GM12873 (cell line): Measurements from ENCODE around the gene OGFR.

Experiments
- TF ChIP-seq, protein P1 (sequence below): IDR thresholded peaks from 2 replicates; pipeline ENCODE4 v1.5.1; 2012; ENCODE audit warnings: low read depth, mild to moderate bottlenecking, moderate library complexity, low read length, control low read depth; ENCODE audit not compliant: insufficient read depth; ENCODE audit errors: missing control alignments

Gene OGFR, protein sequence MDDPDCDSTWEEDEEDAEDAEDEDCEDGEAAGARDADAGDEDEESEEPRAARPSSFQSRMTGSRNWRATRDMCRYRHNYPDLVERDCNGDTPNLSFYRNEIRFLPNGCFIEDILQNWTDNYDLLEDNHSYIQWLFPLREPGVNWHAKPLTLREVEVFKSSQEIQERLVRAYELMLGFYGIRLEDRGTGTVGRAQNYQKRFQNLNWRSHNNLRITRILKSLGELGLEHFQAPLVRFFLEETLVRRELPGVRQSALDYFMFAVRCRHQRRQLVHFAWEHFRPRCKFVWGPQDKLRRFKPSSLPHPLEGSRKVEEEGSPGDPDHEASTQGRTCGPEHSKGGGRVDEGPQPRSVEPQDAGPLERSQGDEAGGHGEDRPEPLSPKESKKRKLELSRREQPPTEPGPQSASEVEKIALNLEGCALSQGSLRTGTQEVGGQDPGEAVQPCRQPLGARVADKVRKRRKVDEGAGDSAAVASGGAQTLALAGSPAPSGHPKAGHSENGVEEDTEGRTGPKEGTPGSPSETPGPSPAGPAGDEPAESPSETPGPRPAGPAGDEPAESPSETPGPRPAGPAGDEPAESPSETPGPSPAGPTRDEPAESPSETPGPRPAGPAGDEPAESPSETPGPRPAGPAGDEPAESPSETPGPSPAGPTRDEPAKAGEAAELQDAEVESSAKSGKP

DNA sequence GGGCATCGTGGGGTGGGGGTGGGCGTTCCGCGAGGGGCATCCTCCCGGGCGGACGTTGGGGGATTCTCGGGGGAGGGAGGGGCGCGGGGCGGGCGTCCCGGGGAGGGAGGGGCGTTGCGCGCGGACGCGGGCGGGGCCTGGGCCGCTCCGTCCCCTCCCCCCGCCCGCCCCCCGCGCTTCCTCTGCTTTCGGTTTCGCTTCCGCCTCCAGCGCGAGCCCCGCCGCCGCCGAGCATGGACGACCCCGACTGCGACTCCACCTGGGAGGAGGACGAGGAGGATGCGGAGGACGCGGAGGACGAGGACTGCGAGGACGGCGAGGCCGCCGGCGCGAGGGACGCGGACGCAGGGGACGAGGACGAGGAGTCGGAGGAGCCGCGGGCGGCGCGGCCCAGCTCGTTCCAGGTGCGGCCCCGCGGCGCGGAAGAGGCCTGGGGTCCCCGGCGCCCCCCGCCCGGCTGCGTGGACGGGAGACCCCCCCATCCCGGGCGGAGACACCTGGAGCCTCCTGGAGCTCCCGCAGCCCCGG is at the start of gene OGFR:
TSS of gene OGFR (plus strand) at position 209 of the 528 bp plus-strand sequence. CDS start at position 234, 25 bp downstream.
- TF ChIP-seq, protein P1, sequence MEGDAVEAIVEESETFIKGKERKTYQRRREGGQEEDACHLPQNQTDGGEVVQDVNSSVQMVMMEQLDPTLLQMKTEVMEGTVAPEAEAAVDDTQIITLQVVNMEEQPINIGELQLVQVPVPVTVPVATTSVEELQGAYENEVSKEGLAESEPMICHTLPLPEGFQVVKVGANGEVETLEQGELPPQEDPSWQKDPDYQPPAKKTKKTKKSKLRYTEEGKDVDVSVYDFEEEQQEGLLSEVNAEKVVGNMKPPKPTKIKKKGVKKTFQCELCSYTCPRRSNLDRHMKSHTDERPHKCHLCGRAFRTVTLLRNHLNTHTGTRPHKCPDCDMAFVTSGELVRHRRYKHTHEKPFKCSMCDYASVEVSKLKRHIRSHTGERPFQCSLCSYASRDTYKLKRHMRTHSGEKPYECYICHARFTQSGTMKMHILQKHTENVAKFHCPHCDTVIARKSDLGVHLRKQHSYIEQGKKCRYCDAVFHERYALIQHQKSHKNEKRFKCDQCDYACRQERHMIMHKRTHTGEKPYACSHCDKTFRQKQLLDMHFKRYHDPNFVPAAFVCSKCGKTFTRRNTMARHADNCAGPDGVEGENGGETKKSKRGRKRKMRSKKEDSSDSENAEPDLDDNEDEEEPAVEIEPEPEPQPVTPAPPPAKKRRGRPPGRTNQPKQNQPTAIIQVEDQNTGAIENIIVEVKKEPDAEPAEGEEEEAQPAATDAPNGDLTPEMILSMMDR: no peak

DNA sequence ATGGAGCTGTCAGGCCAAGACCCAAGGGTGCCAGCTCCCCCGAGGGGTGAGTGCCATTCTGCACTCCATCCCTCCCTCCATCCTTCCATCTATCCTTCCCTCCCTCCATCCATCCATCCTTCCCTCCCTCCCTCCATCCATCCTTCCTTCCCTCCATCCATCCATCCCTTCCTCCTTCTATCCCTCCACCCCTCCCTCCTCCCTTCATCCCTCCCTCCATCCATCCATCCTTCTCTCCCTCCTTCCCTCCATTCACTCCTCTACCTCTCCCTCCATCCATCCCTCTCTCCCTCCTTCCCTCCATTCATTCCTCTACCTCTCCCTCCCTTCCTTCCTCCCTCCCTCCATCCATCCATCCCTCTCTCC is 49.7 kb upstream of the OGFR start:
- TF ChIP-seq, protein P1: no peak

DNA sequence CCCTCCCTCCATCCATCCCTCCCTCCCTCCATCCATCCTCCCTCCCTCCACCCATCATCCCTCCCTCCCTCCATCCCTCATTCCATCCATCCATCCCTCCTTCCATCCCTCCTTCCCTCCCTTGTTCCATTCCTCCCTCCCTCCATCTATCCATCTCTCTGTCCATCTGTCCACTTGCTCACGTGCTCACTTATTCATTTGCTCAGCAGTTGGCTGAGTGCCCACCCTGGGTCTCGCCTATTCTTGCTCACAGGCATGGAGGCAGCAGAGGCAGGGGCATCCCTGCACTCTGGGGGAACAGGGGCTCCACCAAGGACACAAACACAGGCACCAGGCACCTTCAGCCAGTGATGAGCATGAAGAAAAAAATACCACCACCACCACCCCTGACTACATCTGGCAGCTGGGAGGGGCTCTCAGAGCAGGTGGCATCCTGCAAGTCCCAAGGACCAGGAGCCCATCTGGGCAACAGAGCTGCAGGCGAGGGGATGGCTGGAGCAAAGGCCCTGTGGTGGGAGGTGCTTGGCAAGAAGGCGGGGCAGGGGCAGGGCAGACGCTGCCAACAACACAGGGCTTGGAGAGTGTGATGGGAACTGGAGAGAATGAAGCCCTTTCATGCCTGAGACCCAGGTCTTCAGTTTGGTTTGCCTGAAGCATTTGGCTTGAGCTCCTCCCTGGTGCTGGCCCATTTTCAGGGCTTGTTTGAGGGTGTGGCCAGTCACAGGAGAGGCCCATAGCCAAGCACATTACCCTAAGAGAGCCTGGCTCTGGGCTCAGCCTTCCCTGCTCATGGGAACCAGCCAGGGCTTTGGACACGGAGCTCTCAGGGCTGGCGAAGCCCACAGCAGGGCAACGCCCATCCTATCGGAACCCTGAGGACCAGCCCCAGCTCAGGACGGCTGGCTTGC is 48.6 kb upstream of the OGFR start:
- TF ChIP-seq, protein P1: no peak

DNA sequence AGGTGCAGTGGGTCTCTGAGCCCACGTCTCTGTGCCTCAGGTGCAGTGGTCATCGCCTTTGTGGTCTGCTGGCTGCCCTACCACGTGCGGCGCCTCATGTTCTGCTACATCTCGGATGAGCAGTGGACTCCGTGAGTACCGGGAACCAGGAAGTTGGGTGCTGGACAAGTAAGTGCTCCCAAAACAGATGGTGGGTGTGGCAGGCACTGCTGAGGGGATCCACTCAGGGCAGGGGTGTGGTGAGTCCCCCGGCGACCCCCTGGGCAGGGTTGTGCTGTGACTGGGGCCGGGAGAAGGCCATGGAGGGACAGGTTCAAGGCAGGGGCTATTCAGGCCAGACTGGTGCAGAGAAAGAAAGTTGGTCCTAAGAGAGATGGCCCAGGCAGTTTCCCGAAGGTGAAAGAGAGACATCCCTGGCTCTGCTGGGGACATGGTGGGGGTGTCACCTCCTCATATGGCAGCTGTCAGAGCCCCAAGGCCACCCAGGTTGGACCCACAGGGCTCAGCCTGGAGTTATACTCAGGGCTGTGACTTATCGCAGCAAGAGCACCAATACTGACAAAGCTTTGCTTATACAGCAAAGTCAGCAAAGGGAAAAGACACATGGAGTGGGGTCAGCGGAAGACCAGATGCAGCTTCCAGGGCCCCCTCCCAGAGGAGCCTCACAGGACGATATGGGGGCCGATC is 46.3 kb upstream of the OGFR start:
- TF ChIP-seq, protein P1: no peak

DNA sequence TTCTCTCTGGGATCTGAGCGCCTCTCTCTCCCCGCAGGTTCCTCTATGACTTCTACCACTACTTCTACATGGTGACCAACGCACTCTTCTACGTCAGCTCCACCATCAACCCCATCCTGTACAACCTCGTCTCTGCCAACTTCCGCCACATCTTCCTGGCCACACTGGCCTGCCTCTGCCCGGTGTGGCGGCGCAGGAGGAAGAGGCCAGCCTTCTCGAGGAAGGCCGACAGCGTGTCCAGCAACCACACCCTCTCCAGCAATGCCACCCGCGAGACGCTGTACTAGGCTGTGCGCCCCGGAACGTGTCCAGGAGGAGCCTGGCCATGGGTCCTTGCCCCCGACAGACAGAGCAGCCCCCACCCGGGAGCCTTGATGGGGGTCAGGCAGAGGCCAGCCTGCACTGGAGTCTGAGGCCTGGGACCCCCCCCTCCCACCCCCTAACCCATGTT is 44.6 kb upstream of the OGFR start:
- TF ChIP-seq, protein P1: no peak

DNA sequence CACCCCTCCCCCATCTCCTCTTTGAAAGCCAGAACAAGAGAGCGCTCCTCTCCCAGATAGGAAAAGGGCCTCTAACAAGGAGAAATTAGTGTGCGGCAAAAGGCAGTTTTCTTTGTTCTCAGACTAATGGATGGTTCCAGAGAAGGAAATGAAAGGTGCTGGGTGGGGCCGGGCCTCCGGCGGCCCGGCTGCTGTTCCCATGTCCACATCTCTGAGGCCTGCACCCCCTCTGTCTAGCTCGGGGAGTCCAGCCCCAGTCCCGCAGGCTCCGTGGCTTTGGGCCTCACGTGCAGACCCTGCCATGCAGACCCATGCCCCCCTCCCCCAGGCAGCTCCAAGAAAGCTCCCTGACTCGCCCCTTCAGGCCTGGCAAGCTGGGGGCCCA is 44.2 kb upstream of the OGFR start:
- TF ChIP-seq, protein P1: no peak
